GM23248 (cell line): ENCODE data around the gene SYTL3. TPM values are rescaled to one million over a fixed set of nuclear protein-coding genes. Genes with fewer than 3 reads are reported as not detected.

Source experiments
- DNase-seq: peaks from one replicate; pipeline ENCODE4 v3.0.0-alpha.2; 2015
- H2AFZ ChIP-seq: fragments of 200-600 bp; sonication (generic); 2 replicates; pipeline ENCODE4 v1.6.1; 2016; ENCODE audit warnings: antibody characterized with exemption
- H3F3A ChIP-seq: fragments of 200-600 bp; sonication (generic); 2 replicates; pipeline ENCODE4 v1.6.1; 2016; ENCODE audit warnings: mild to moderate bottlenecking, antibody characterized with exemption, mixed run types; ENCODE audit not compliant: insufficient read depth
- H3K27ac ChIP-seq: fragments of 200-600 bp; sonication (generic); 2 replicates; pipeline ENCODE4 v1.5.1; 2016; ENCODE audit warnings: mild to moderate bottlenecking
- H3K27me3 ChIP-seq: fragments of 200-600 bp; sonication (generic); replicated peaks from 2 replicates; pipeline ENCODE4 v1.6.1; 2016; ENCODE audit warnings: mild to moderate bottlenecking; ENCODE audit not compliant: insufficient read depth
- H3K36me3 ChIP-seq: fragments of 200-600 bp; sonication (generic); 2 replicates; pipeline ENCODE4 v1.6.1; 2016; ENCODE audit warnings: low read depth, mild to moderate bottlenecking
- H3K4me1 ChIP-seq: fragments of 200-600 bp; sonication (generic); 2 replicates; pipeline ENCODE4 v1.6.1; 2016; ENCODE audit warnings: mild to moderate bottlenecking; ENCODE audit not compliant: insufficient read depth
- H3K4me2 ChIP-seq: fragments of 200-600 bp; sonication (generic); one replicate; pipeline ENCODE4 v1.6.1; 2016; ENCODE audit warnings: mild to moderate bottlenecking; ENCODE audit not compliant: unreplicated experiment
- H3K4me3 ChIP-seq: fragments of 200-600 bp; sonication (generic); 2 replicates; pipeline ENCODE4 v1.5.1; 2016; ENCODE audit warnings: mild to moderate bottlenecking
- H3K79me2 ChIP-seq: fragments of 200-600 bp; sonication (generic); 2 replicates; pipeline ENCODE4 v1.6.1; 2016; ENCODE audit warnings: mild to moderate bottlenecking; ENCODE audit not compliant: insufficient read depth
- H3K9ac ChIP-seq: fragments of 200-600 bp; sonication (generic); 2 replicates; pipeline ENCODE4 v1.6.1; 2016; ENCODE audit warnings: mild to moderate bottlenecking
- H3K9me2 ChIP-seq: fragments of 200-600 bp; sonication (generic); 2 replicates; pipeline ENCODE4 v1.6.1; 2016; ENCODE audit warnings: mixed run types, mild to moderate bottlenecking, moderate library complexity; ENCODE audit not compliant: insufficient read depth
- H3K9me3 ChIP-seq: fragments of 200-600 bp; sonication (generic); one replicate; pipeline ENCODE4 v1.6.1; 2017; ENCODE audit warnings: low read depth
- H4K20me1 ChIP-seq: fragments of 200-600 bp; sonication (generic); 2 replicates; pipeline ENCODE4 v1.6.0; 2016; ENCODE audit not compliant: insufficient read depth
- EZH2 ChIP-seq: fragments of 200-600 bp; sonication (generic); IDR thresholded peaks from 2 replicates; pipeline ENCODE4 v1.6.1; 2018; ENCODE audit warnings: antibody characterized with exemption, mild to moderate bottlenecking; ENCODE audit not compliant: insufficient read depth, poor library complexity, severe bottlenecking
- EZH2phosphoT487 ChIP-seq: fragments of 200-600 bp; sonication (generic); IDR thresholded peaks from 2 replicates; pipeline ENCODE4 v1.6.1; 2018; ENCODE audit warnings: antibody characterized with exemption, moderate library complexity, mild to moderate bottlenecking, low read depth; ENCODE audit not compliant: insufficient read depth
- WGBS, 2 experiments: methylation state at CpG; one replicate each; pipeline ENCODE4 v1.1.6; 2015 to 2017; ENCODE audit warnings: low lambda C conversion rate in 2 of 2, low coverage in 1 of 2; ENCODE audit errors: missing lambda C conversion rate in 2 of 2; 5-methylcytosine and 5-hydroxymethylcytosine counted together
- in situ Hi-C: fragments of 300-500 bp; cut with MboI; formaldehyde crosslinking; loops from 2 replicates; pipeline ENCODE4 v1.15.0; 2020
- polyA plus RNA-seq: library from polyadenylated mRNA; unstranded; fragments of >200 nt; fragmentation: Nextera tagmentation; extraction: Ambion mirVana; gene quantifications from 2 replicates; pipeline ENCODE4 v1.2.1, GENCODE V29; 2016
- total RNA-seq: library from RNA; depleted of rRNA; stranded (reverse); fragments of >200 nt; shearing (Covaris generic); gene quantifications from 2 replicates; pipeline ENCODE4 v1.2.3, GENCODE V29; 2014

SYTL3 gene
- total and polyA plus RNA-seq, 2 experiments from 2014 or later: 2.1 to 2.3 TPM

DNA sequence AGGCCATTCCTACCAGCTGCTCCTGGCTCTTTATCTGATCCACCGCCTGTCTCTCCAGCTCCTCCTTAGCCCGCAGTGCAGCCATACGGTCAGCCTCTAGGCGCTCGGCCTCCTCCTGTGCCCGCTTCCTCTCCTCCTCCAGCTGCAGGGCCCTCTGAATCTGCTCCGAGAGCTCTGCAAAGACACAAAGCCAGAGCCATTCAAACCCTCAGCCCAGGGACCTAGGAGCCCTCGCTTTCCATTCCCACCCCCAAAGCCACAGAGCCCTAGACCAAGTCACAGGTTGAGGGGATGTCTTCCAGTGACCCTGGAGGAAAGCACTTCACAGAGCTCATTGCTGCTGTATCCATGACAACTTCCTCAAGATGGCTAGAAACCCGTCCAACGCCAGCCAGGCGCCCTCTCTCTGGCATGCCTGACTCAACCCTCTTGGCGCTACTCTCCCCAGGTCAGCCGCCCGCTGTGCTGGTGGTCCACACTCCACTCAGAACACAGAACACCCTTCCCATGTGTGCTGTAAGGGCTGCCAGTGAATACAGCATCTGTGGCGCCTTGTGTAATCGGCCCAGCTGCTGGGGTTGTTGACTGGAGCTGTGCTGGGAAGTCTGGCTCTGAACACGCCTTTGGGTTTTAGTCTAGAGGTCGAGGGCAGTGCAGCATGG, 120.0 kb downstream of the SYTL3 start:
- 95 to 97% methylated on average over 18 of the region's 18 CpGs for WGBS, 2 experiments
- no peaks in the 10 kb centered on the region for H3K9me3 ChIP-seq
- in situ Hi-C loops: no loop called here
- peaks cover 13% of the 10 kb centered on the region for H3K4me1 ChIP-seq
- peaks cover 10% of the 10 kb centered on the region for H3F3A ChIP-seq
- TF ChIP-seq EZH2phosphoT487 (no peak), EZH2 (no peak)
- no peak for DNase-seq
- H3K9me2 ChIP-seq: no peaks in the 10 kb centered on the region
- no peaks in the 10 kb centered on the region for H3K79me2 ChIP-seq
- peaks cover 17% of the 10 kb centered on the region; the same call in 1 of the 2 replicates for H3K36me3 ChIP-seq
- H3K27me3 ChIP-seq: no peaks in the 10 kb centered on the region
- no peak overlapping the region for H3K9ac ChIP-seq
- H3K4me3 ChIP-seq: no peak overlapping the region
- no peak overlapping the region for H3K27ac ChIP-seq
- H4K20me1 ChIP-seq: no peaks in the 10 kb centered on the region
- H2AFZ ChIP-seq: no peak overlapping the region
- H3K4me2 ChIP-seq: no peak overlapping the region

DNA sequence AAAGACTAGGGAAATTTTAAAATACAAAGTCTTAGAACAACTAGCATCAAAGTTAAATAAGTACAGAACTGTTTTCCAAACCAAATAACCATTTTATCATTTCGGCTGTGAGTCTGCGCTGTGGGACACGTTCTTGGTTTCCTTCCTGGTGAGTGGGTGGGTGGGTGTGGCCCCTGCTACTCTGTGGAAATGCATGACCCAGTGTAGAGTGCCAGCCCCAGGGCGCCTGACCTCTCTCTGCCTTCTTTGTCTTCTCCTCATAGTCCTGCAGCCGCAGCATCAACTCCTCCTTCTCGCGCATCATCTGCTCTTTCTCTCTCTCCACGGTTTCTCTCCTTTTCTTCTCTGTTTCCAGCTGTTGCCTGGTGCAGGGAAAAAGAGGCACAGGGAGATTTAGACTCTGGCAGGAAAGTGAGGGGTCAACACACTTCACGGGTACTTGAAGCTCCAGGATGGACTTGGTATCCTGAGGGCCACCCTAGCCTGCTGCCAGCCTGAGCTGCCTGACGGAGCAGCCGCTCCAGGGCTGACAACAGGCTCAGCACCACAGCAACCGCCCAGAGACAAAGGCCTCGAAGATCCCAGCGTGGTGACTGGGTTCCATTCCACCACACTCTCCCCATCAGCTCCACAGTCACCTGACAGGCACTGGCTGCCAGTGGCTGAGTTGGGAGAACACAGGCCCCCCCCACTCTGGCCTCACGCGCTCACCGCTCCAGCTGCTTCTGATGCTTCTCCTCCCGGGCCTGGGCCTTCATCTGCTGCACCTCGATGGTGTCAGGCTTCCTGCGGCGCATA, 120.9 kb downstream of the SYTL3 start:
- no peaks in the 10 kb centered on the region for H3K79me2 ChIP-seq
- H3K9me2 ChIP-seq: no peaks in the 10 kb centered on the region
- TF ChIP-seq EZH2 (no peak), EZH2phosphoT487 (no peak)
- no peak for DNase-seq
- peaks cover 10% of the 10 kb centered on the region for H3F3A ChIP-seq
- H3K27me3 ChIP-seq: no peaks in the 10 kb centered on the region
- H3K4me1 ChIP-seq: peaks cover 13% of the 10 kb centered on the region
- in situ Hi-C loops: no loop called here
- H3K9ac ChIP-seq: no peak overlapping the region
- no peaks in the 10 kb centered on the region for H3K9me3 ChIP-seq
- WGBS, 2 experiments: 88% methylated on average over 21 of the region's 21 CpGs
- no peak overlapping the region for H3K4me2 ChIP-seq
- H3K27ac ChIP-seq: no peak overlapping the region
- H3K4me3 ChIP-seq: no peak overlapping the region
- H2AFZ ChIP-seq: no peak overlapping the region
- H4K20me1 ChIP-seq: no peaks in the 10 kb centered on the region
- H3K36me3 ChIP-seq: peaks cover 23% of the 10 kb centered on the region; the same call in 1 of the 2 replicates

DNA sequence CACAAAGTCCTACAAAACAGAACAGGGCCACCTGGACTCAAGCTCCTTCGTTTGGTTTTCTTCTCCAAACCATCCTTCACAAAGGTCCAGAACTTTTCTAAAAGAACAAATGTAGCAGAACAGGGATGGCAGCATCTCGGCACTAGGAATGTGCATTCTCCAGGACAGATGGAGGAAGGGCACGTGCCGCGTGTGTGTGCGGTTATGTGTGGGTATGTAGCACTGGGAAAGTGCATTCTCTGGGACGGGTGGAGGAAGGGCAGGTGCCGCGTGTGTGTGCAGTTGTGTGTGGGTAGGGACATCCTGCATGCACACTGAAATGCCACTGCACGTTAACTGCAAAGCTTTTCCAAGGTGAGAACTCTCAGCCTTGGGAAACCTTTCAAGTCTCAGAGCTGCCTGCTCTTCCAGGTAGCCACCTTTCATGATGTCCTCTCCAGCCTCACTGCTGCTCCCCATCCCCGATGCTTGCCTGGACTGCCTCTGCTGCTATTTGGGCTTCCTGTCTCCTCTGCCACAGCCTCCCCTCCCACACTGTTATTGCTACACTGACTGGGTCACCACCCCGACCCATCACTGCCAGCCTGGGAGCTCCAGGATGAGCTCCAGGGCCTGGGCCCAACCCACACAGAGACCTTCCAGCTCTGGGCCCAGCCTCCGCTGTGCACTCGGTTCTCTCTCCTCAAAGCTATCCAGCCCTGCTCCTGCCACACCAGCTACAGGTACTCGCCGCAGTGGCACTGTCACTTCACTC, 121.7 kb downstream of the SYTL3 start:
- no peak overlapping the region for H3K27ac ChIP-seq
- peaks cover 10% of the 10 kb centered on the region for H3F3A ChIP-seq
- no peak overlapping the region for H3K4me2 ChIP-seq
- peaks cover 13% of the 10 kb centered on the region for H3K4me1 ChIP-seq
- H3K9me2 ChIP-seq: no peaks in the 10 kb centered on the region
- peak; percentile 6 for DNase-seq
- WGBS, 2 experiments: 83 to 86% methylated on average over 16 of the region's 16 CpGs
- H3K36me3 ChIP-seq: peaks cover 29% of the 10 kb centered on the region; the same call in 1 of the 2 replicates
- H3K9ac ChIP-seq: no peak overlapping the region
- H2AFZ ChIP-seq: no peak overlapping the region
- TF ChIP-seq EZH2phosphoT487: no peak
- no peak for TF ChIP-seq EZH2
- H4K20me1 ChIP-seq: no peaks in the 10 kb centered on the region
- H3K27me3 ChIP-seq: no peaks in the 10 kb centered on the region
- no peaks in the 10 kb centered on the region for H3K9me3 ChIP-seq
- H3K79me2 ChIP-seq: no peaks in the 10 kb centered on the region
- H3K4me3 ChIP-seq: no peak overlapping the region
- in situ Hi-C loops: no loop called here

DNA sequence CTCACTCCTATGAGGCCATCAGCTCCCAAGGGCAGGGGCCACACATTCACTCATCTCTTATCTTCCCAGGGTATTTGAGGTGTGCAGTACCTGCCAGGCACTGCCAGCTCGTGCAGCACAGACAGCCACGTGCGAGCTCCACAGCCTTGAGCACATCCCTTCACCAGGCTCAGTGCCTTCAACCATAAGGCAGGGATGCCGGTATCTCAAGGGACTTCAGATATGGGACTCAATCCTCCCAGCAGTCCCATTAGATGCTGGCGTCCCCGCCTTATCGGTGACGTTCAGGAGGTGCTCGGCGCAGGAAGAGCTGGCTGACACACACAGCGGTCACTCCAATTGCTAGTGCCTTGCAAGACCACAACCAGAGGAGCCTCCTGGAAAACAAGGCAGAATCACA, 122.3 kb downstream of the SYTL3 start:
- no peak overlapping the region for H3K4me3 ChIP-seq
- no peaks in the 10 kb centered on the region for H3K27me3 ChIP-seq
- H3K9me3 ChIP-seq: no peaks in the 10 kb centered on the region
- H3K4me2 ChIP-seq: no peak overlapping the region
- WGBS, 2 experiments: 84 to 87% methylated on average over 11 of the region's 11 CpGs
- no peak for TF ChIP-seq EZH2
- no peak for TF ChIP-seq EZH2phosphoT487
- no peaks in the 10 kb centered on the region for H3K79me2 ChIP-seq
- peaks cover 13% of the 10 kb centered on the region for H3K4me1 ChIP-seq
- peak overlapping the region; percentile 13; the same call in 1 of the 2 replicates for H3K27ac ChIP-seq
- H3K9ac ChIP-seq: no peak overlapping the region
- in situ Hi-C loops: no loop called here
- H3F3A ChIP-seq: peaks cover 10% of the 10 kb centered on the region
- no peak overlapping the region for H2AFZ ChIP-seq
- no peak for DNase-seq
- peaks cover 27% of the 10 kb centered on the region; the same call in 1 of the 2 replicates for H3K36me3 ChIP-seq
- no peaks in the 10 kb centered on the region for H3K9me2 ChIP-seq
- H4K20me1 ChIP-seq: no peaks in the 10 kb centered on the region
